ENCODE data around the gene ALS2CL.

DNA sequence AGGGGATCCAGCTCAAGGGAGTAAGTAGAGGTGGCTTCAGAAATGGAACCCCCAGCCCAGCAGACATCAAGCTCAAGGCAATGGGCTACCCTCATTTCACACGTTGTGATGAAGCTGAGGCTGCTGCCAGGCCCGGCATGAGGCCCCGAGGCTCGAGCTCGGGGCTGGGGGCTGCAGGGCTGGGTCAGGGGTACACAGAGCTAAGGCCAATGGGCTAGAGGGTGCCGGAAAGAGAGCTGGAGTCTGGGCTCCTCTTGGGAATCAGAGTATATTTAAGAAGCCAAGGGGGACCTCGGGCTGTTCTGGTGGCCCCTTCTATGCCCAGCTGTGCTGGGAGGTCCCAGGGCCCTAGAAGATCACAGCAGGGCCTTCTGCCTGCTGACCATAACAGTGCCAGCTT is 16.8 kb upstream of the ALS2CL start:
- TF ChIP-seq MAZ (IDR thresholded peaks at IDR 0.05; ENCODE audit: borderline replicate concordance, low read depth, low read length) = no peak
- TF ChIP-seq, protein P1, sequence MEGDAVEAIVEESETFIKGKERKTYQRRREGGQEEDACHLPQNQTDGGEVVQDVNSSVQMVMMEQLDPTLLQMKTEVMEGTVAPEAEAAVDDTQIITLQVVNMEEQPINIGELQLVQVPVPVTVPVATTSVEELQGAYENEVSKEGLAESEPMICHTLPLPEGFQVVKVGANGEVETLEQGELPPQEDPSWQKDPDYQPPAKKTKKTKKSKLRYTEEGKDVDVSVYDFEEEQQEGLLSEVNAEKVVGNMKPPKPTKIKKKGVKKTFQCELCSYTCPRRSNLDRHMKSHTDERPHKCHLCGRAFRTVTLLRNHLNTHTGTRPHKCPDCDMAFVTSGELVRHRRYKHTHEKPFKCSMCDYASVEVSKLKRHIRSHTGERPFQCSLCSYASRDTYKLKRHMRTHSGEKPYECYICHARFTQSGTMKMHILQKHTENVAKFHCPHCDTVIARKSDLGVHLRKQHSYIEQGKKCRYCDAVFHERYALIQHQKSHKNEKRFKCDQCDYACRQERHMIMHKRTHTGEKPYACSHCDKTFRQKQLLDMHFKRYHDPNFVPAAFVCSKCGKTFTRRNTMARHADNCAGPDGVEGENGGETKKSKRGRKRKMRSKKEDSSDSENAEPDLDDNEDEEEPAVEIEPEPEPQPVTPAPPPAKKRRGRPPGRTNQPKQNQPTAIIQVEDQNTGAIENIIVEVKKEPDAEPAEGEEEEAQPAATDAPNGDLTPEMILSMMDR (IDR thresholded peaks at IDR 0.05) = no peak
- TF ChIP-seq HDAC2 (IDR thresholded peaks at IDR 0.05) = no peak
- no peak for TF ChIP-seq EP300 (IDR thresholded peaks at IDR 0.05)
